Measurements from ENCODE around the gene ZNF33A.
"Not testable (repeated sequence)": the region's sequence is repeated elsewhere in the genome, so short reads cannot be mapped to it uniquely, and the experiment has no call there.

The ZNF33A gene

GRCh38 chr10:38010119-38010903, at the start of gene ZNF33A:
Gene ZNF33A (plus strand): TSS chr10:38010675. CDS start chr10:38012342, 1,667 bp downstream.
- intact Hi-C loops (cut with DNase I): loop anchor here (1.0 to 2.0 kb wide), 2 partner anchors 34 to 82 kb away; partner anchors contain the start of gene ZNF25
- DNase-seq: peak; percentile 84 to 97 (median 92)

GRCh38 chr10:37965006-37965405, 45.5 kb upstream of the ZNF33A start:
- DNase-seq: no peak

GRCh38 chr10:37972396-37972795, 38.1 kb upstream of the ZNF33A start:
- intact Hi-C loops (cut with DNase I): no loop called here
- no peak for DNase-seq

More at GRCh38 chr10:37965006-37965405, 45.5 kb upstream of the ZNF33A start:
- intact Hi-C loops (cut with DNase I): no loop called here

- intact Hi-C loops (cut with DNase I): loop anchor here (5.0 kb wide), 1 partner anchor 118 kb away; the partner anchor contains the start of gene ZNF248
- DNase-seq: peak in 9 of 42 donors; percentile 2 to 28 (median 10)
These were observed 35.0 kb upstream of the ZNF33A start for GRCh38 chr10:37975401-37975991.

- DNase-seq: peak; percentile 97 to 100 (median 99)
- intact Hi-C loops (cut with DNase I): loop anchor here (1.0 to 5.0 kb wide), 3 partner anchors 34 to 119 kb away; partner anchors contain the start of genes ZNF248, ZNF33A and ZNF37A
These were observed 34.2 kb upstream of the ZNF33A start, which contains the start of gene ZNF25 for GRCh38 chr10:37976091-37976879. Gene ZNF25 (minus strand): TSS chr10:37976647. CDS start chr10:37971722, 4,925 bp downstream.

- no peak for DNase-seq
- intact Hi-C loops (cut with DNase I): loop anchor here (1.0 to 5.0 kb wide), 3 partner anchors 33 to 120 kb away; partner anchors contain the start of genes ZNF248, ZNF33A and ZNF37A
These were observed 33.6 kb upstream of the ZNF33A start for GRCh38 chr10:37976880-37977203.

DNA sequence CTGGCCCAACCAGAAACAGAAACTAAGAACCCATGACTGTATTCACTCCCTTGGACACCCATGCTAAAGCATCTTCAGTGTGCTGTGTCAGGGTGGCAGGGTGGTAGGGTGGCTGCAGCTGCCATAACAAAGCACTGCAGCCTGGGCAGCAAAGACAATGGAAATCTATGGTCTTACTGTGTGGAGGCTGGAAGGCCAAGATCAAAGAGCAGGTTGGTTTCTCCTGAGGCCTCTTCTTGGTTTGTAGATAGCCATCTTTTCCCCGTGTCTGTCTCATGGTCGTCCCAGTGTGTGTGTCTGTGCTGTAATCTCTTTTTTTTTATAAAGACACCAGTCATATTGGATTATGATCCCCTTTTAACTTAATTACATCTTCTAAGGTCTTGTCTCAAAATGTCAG, 18.8 kb upstream of the ZNF33A start:
- DNase-seq: no peak
- intact Hi-C loops (cut with DNase I): no loop called here

- intact Hi-C loops (cut with DNase I): no loop called here
- DNase-seq: no peak
These were observed 18.4 kb upstream of the ZNF33A start for GRCh38 chr10:37992083-37992482.

DNA sequence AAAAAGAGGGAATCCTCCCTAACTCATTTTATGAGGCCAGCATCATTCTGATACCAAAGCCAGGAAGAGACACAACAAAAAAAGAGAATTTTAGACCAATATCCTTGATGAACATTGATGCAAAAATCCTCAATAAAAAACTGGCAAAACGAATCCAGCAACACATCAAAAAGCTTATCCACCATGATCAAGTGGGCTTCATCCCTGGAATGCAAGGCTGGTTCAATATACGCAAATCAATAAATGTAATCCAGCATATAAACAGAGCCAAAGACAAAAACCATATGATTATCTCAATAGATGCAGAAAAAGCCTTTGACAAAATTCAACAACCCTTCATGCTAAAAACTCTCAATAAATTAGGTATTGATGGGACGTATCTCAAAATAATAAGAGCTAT, 11.6 kb upstream of the ZNF33A start:
- intact Hi-C loops (cut with DNase I): not testable (repeated sequence)

DNA sequence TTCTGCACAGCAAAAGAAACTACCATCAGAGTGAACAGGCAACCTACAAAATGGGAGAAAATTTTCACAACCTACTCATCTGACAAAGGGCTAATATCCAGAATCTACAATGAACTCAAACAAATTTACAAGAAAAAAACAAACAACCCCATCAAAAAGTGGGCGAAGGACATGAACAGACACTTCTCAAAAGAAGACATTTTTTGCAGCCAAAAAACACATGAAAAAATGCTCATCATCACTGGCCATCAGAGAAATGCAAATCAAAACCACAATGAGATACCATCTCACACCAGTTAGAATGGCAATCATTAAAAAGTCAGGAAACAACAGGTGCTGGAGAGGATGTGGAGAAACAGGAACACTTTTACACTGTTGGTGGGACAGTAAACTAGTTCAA, 10.0 kb upstream of the ZNF33A start:
- intact Hi-C loops (cut with DNase I); DNase-seq: not testable (repeated sequence)

More for the DNA sequence above, 11.6 kb upstream of the ZNF33A start:
- DNase-seq: not testable (repeated sequence)

GRCh38 chr10:38003026-38003425, 7.4 kb upstream of the ZNF33A start:
- no peak for DNase-seq
- intact Hi-C loops (cut with DNase I): no loop called here

DNA sequence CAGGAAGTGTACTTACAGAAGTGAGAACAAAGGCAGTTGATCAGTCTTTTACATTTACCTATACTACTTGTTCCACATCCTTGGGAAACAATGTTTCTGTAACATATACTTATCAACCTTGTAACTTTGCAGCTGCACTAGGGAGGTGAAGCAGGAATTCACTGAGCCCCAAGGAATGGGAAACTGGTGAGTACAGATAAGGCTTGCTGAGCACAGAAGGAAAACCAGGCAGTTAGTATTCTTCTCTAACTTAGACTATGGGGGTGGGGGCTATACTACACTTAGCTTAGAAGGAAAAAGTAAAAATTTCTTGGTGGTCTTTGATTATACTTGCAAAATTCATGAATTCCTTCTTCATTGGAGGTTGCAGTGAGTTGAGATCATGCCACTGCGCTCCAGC, 6.9 kb upstream of the ZNF33A start:
- intact Hi-C loops (cut with DNase I): no loop called here
- no peak for DNase-seq

DNA sequence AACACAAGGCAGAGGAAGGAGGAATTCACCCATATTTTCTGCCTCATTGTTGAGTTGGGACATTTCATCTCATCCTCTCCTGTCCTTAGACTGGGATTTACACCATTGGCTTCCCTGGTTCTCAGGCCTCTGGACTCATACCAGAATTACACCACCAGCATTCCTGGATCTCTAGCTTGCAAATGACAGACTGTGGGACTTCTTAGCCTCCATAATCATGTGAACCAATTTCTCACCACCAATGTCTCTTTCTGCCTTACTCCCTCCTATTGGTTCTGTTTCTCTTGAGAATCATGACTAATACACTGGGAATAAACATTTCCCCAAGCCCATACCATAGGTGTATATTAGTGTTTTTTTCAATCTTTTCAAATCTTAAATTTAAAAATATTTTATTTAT, 2.9 kb upstream of the ZNF33A start:
- DNase-seq: no peak
- intact Hi-C loops (cut with DNase I): no loop called here

DNA sequence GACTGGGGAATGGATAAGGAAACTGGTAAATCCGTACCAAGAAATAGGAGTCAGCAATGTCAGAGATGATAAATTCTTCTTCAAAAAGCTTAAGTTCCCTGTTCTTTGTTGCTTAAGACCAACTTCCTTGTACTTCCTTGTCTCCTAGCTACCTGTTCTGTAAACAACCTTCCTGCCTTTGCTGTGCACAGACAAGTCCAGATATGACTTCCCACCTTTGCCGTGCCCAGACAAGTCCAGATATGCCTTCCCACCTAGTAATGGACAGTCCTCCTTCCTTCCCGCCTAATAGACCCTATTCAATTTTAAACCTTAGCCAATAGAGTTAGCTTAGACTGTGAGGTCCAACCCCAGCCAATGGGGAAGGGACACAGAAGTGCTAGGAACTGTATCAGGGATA, 2.5 kb upstream of the ZNF33A start:
- intact Hi-C loops (cut with DNase I): no loop called here

DNA sequence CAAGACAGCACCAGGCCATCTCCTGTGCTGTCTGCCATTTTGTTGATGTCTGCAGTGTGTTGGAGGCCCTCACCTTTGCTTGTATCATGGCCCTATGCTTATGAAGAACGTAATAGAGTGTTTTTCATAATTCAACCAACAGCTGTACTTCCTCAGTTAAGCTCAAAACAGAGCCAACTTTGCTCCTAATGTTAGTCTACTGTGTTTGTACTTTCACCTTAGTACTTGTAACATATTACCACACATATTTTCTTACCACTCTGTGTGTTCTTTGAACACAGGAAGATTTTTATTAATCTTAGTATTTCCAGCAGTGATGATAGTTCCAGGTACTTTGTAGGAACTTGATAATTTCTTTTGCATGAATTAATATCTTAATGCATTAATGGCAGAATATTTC, 5.9 kb downstream of the ZNF33A start:
- no peak for DNase-seq
- intact Hi-C loops (cut with DNase I): no loop called here

More for the DNA sequence above, 2.5 kb upstream of the ZNF33A start:
- DNase-seq: no peak

DNA sequence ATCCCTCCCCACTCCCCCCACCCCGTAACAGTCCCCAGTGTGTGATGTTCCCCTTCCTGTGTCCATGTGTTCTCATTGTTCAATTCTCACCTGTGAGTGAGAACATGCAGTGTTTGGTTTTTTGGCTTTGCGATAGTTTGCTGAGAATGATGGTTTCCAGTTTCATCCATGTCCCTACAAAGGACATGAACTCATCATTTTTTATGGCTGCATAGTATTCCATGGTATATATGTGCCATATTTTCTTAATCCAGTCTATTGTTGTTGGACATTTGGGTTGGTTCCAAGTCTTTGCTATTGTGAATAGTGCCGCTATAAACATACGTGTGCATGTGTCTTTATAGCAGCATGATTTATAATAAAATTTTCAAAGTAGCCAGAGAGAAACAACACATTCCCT, 8.6 kb downstream of the ZNF33A start:
- intact Hi-C loops (cut with DNase I); DNase-seq: not testable (repeated sequence)

DNA sequence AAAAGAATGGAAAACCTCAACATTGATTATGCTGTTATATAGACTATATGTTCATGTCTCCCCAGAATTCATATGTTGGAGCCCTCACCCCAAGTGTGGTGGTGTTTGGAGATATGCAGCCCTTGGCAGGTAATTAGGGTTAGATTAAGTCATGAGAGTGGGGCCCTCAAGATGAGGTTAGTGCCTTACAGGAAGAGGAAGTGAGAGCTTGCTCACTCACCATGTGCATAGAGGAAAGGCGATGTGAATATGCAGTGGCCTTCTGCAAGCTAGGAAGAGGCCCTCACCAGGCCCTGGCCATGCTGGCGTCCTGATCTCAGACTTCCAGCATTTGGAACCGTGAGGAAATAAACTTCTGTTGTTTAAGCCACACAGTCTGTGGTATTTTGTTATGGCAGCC, 14.8 kb downstream of the ZNF33A start:
- intact Hi-C loops (cut with DNase I): no loop called here
- no peak for DNase-seq

- DNase-seq: no peak
- intact Hi-C loops (cut with DNase I): no loop called here
These were observed 17.5 kb downstream of the ZNF33A start for GRCh38 chr10:38027986-38028385.

- intact Hi-C loops (cut with DNase I): no loop called here
These were observed 22.4 kb downstream of the ZNF33A start for GRCh38 chr10:38032886-38033285.

More at GRCh38 chr10:38032886-38033285, 22.4 kb downstream of the ZNF33A start:
- DNase-seq: no peak

Data from head of caudate nucleus (tissue), 42 donors.